Sigmoid colon (tissue), 7 donors: ENCODE results near the gene COQ7. TPM values are rescaled to one million over a fixed set of nuclear protein-coding genes. Genes with fewer than 3 reads are reported as not detected.
A peak's percentile ranks its signal among the peaks of the same experiment; 100 is the strongest.

ENCODE experiments used
- DNase-seq: peaks from one replicate; pipeline ENCODE4 v3.0.0-alpha.2; 2019
- H3K27ac ChIP-seq, 4 donors: fragments of 200-600 bp; sonication (generic); one replicate each; pipeline ENCODE4 v1.5.1; 2016 to 2019; ENCODE audit warnings: mild to moderate bottlenecking in 1 of 4
- H3K27me3 ChIP-seq, 3 donors: fragments of 200-600 bp; sonication (generic); one replicate each; pipeline ENCODE4 v1.5.1; 2019; ENCODE audit warnings: mild to moderate bottlenecking in 1 of 3
- H3K36me3 ChIP-seq, 4 donors: fragments of 200-600 bp; sonication (generic); one replicate each; pipeline ENCODE4 v1.5.1; 2016 to 2019
- H3K4me1 ChIP-seq, 4 donors: fragments of 200-600 bp; sonication (generic); one replicate each; pipeline ENCODE4 v1.5.1; 2017 to 2019
- H3K4me3 ChIP-seq, 4 donors: fragments of 200-600 bp; sonication (generic); one replicate each; pipeline ENCODE4 v1.5.1; 2017 to 2019; ENCODE audit warnings: mild to moderate bottlenecking in 2 of 4, moderate library complexity in 1 of 4
- H3K9me3 ChIP-seq, 4 donors: fragments of 200-600 bp in 3 of 4; sonication (generic) in 3 of 4; one replicate each; pipeline versions ENCODE4 v1.5.1 to v1.6.1; 2013 to 2019
- CTCF ChIP-seq, 4 experiments: fragments of 450-650 bp in 3 of 4; fragments of 200-600 bp in 1 of 4; IDR thresholded peaks; one replicate each; pipeline ENCODE4 v1.5.1; 2016 to 2019; ENCODE audit warnings: antibody characterized with exemption in 4 of 4, mild to moderate bottlenecking in 3 of 4, moderate library complexity in 2 of 4
- EP300 ChIP-seq, 4 donors: sonication (generic); formaldehyde crosslinking; IDR thresholded peaks; one replicate each; pipeline ENCODE4 v1.6.1; 2017; ENCODE audit warnings: antibody characterized with exemption in 4 of 4
- POLR2A ChIP-seq, 2 donors: fragments of 450-650 bp; IDR thresholded peaks; one replicate each; pipeline ENCODE4 v1.6.1; 2016; ENCODE audit warnings: antibody characterized with exemption in 2 of 2, mild to moderate bottlenecking in 2 of 2, moderate library complexity in 2 of 2
- POLR2AphosphoS5 ChIP-seq, 4 donors: sonication (generic); formaldehyde crosslinking; IDR thresholded peaks; one replicate each; pipeline ENCODE4 v1.6.1; 2017; ENCODE audit warnings: antibody characterized with exemption in 4 of 4
- WGBS, 2 donors: extraction: QIAGEN DNeasy Blood & Tissue Kit; methylation state at CpG; one replicate each; pipeline ENCODE4 v1.1.7; 2013; 5-methylcytosine and 5-hydroxymethylcytosine counted together
- intact Hi-C: fragments of 100-400 bp; cut with DNase I; formaldehyde crosslinking; loops from one replicate; pipeline ENCODE4 v1.15.1; 2023
- polyA plus RNA-seq, 3 donors: library from polyadenylated mRNA; stranded (reverse); fragments of 200-250 nt; gene quantifications; one replicate each; pipeline ENCODE4 v1.2.3, GENCODE V29; 2013
- total RNA-seq, 4 donors: library from RNA; depleted of rRNA; stranded (reverse); fragments of >200 nt; gene quantifications; one replicate each; pipeline ENCODE4 v1.1.0, GENCODE V29; 2016
- donor health status: healthy with polysubstance abuse.
- donor health status: Bipolar disorder and iron deficiency.
- donor health status: healthy.

The COQ7 gene
- total and polyA plus RNA-seq, 7 donors: 14.4 to 22.2 (median 19.7) TPM

GRCh38 chr16:19046062-19046461 is 21.4 kb upstream of the COQ7 start:
- H3K4me3 ChIP-seq: no peak overlapping the region
- H3K9me3 ChIP-seq: no peaks in the 10 kb centered on the region
- 93 to 94% methylated on average over 2 of the region's 2 CpGs for whole genome bisulfite sequencing, 2 donors
- intact Hi-C loops: no loop called here
- H3K27ac ChIP-seq: no peak overlapping the region
- TF ChIP-seq EP300 (IDR thresholded peaks at IDR 0.05): no peak
- no peak for TF ChIP-seq POLR2AphosphoS5 (IDR thresholded peaks at IDR 0.05)
- TF ChIP-seq POLR2A (IDR thresholded peaks at IDR 0.05): no peak
- no peak for TF ChIP-seq CTCF (IDR thresholded peaks at IDR 0.05)
- no peaks in the 10 kb centered on the region for H3K27me3 ChIP-seq
- H3K36me3 ChIP-seq: no peaks in the 10 kb centered on the region
- no peaks in the 10 kb centered on the region for H3K4me1 ChIP-seq
- no peak for DNase-seq

- H3K27ac ChIP-seq: peak overlapping the region in 1 of 4 donors; percentile 19
- intact Hi-C loops: loop anchor here (10.0 kb wide), 1 partner anchor 268 kb away; the partner anchor contains the start of gene RPS15A
- H3K9me3 ChIP-seq: no peaks in the 10 kb centered on the region
- WGBS, 2 donors: 79 to 80% methylated on average over 4 of the region's 4 CpGs
- H3K27me3 ChIP-seq: no peaks in the 10 kb centered on the region
- peaks cover 0 to 4% (median 2%) of the 10 kb centered on the region in 4 donors for H3K4me1 ChIP-seq
- DNase-seq: no peak
- TF ChIP-seq EP300 (IDR thresholded peaks at IDR 0.05): no peak
- TF ChIP-seq POLR2A (IDR thresholded peaks at IDR 0.05): no peak
- no peak for TF ChIP-seq POLR2AphosphoS5 (IDR thresholded peaks at IDR 0.05)
- no peak for TF ChIP-seq CTCF (IDR thresholded peaks at IDR 0.05)
- H3K36me3 ChIP-seq: no peaks in the 10 kb centered on the region
- H3K4me3 ChIP-seq: no peak overlapping the region
Observed at GRCh38 chr16:19062706-19063105, 4.7 kb upstream of the COQ7 start.

GRCh38 chr16:19066988-19067348 is 446 bp upstream of the COQ7 start:
- DNase-seq: no peak
- WGBS, 2 donors: 41 to 59% methylated on average over 9 of the region's 9 CpGs
- H3K4me3 ChIP-seq: peak overlapping the region; percentile 61 to 89 (median 79)
- H3K4me1 ChIP-seq: peaks cover 0 to 21% (median 15%) of the 10 kb centered on the region in 4 donors
- no peaks in the 10 kb centered on the region for H3K27me3 ChIP-seq
- TF ChIP-seq EP300 (IDR thresholded peaks at IDR 0.05) (no peak), CTCF (IDR thresholded peaks at IDR 0.05) (no peak), POLR2AphosphoS5 (IDR thresholded peaks at IDR 0.05) (no peak), POLR2A (IDR thresholded peaks at IDR 0.05) (no peak)
- intact Hi-C loops: loop anchor here (5.0 to 10.0 kb wide), 4 partner anchors 45 to 455 kb away; partner anchors contain the start of genes CCP110, GDE1, ITPRIPL2 and RPS15A
- no peaks in the 10 kb centered on the region for H3K9me3 ChIP-seq
- peak overlapping the region; percentile 97 to 99 (median 98) for H3K27ac ChIP-seq
- peaks cover 0 to 9% (median 0%) of the 10 kb centered on the region in 4 donors for H3K36me3 ChIP-seq

GRCh38 chr16:19068237-19068815 is 912 bp downstream of the COQ7 start:
- intact Hi-C loops: loop anchor here (5.0 to 10.0 kb wide), 4 partner anchors 44 to 454 kb away; partner anchors contain the start of genes CCP110, GDE1, ITPRIPL2 and RPS15A
- WGBS, 2 donors: 19 to 46% methylated on average over 19 of the region's 19 CpGs
- H3K4me1 ChIP-seq: peaks cover 0 to 21% (median 15%) of the 10 kb centered on the region in 4 donors
- H3K36me3 ChIP-seq: peaks cover 0 to 23% (median 5%) of the 10 kb centered on the region in 4 donors
- no peaks in the 10 kb centered on the region for H3K27me3 ChIP-seq
- H3K9me3 ChIP-seq: no peaks in the 10 kb centered on the region
- H3K27ac ChIP-seq: peak overlapping the region; percentile 97 to 99 (median 98)
- no peak for DNase-seq
- peak overlapping the region; percentile 61 to 89 (median 79) for H3K4me3 ChIP-seq
- TF ChIP-seq EP300 (IDR thresholded peaks at IDR 0.05): no peak
- no peak for TF ChIP-seq CTCF (IDR thresholded peaks at IDR 0.05)
- no peak for TF ChIP-seq POLR2AphosphoS5 (IDR thresholded peaks at IDR 0.05)
- no peak for TF ChIP-seq POLR2A (IDR thresholded peaks at IDR 0.05)
